Smooth muscle cell (in vitro differentiated cells): ENCODE measurements around the gene EFNA4. TPM values are rescaled to one million over a fixed set of nuclear protein-coding genes. Genes with fewer than 3 reads are reported as not detected.

ENCODE experiments used
- DNase-seq: peaks from one replicate; lab custom pipeline; 2025; ENCODE audit not compliant: unreplicated experiment; lab: John Stamatoyannopoulos, UW
- H2AFZ ChIP-seq: fragments of 200-600 bp; sonication (generic); 2 replicates; pipeline ENCODE4 v1.6.0; 2016; ENCODE audit warnings: antibody characterized with exemption, low read depth, mild to moderate bottlenecking
- H3F3A ChIP-seq: fragments of 200-600 bp; sonication (generic); 2 replicates; pipeline ENCODE4 v1.6.0; 2017; ENCODE audit warnings: antibody characterized with exemption, low read depth
- H3K27ac ChIP-seq: fragments of 200-600 bp; sonication (generic); 2 replicates; pipeline ENCODE4 v1.5.1; 2016; ENCODE audit warnings: low read depth, mild to moderate bottlenecking
- H3K27me3 ChIP-seq: fragments of 200-600 bp; sonication (generic); 2 replicates; pipeline ENCODE4 v1.6.1; 2016; ENCODE audit warnings: low read depth, mild to moderate bottlenecking
- H3K36me3 ChIP-seq: fragments of 200-600 bp; sonication (generic); 2 replicates; pipeline ENCODE4 v1.5.1; 2016; ENCODE audit warnings: low read depth
- H3K4me1 ChIP-seq: fragments of 200-600 bp; sonication (generic); 2 replicates; pipeline ENCODE4 v1.5.1; 2016; ENCODE audit warnings: low read depth
- H3K4me2 ChIP-seq: fragments of 200-600 bp; sonication (generic); 2 replicates; pipeline ENCODE4 v1.6.0; 2016; ENCODE audit warnings: mild to moderate bottlenecking
- H3K4me3 ChIP-seq: fragments of 200-600 bp; sonication (generic); 2 replicates; pipeline ENCODE4 v1.5.1; 2016; ENCODE audit warnings: mild to moderate bottlenecking
- H3K79me2 ChIP-seq: fragments of 200-600 bp; sonication (generic); 2 replicates; pipeline ENCODE4 v1.6.0; 2016; ENCODE audit warnings: low read depth, mild to moderate bottlenecking
- H3K9ac ChIP-seq: fragments of 200-600 bp; sonication (generic); 2 replicates; pipeline ENCODE4 v1.6.0; 2016; ENCODE audit warnings: low read depth
- H3K9me3 ChIP-seq: fragments of 200-600 bp; sonication (generic); replicated peaks from 2 replicates; pipeline ENCODE4 v1.5.1; 2016; ENCODE audit warnings: low read depth
- H4K20me1 ChIP-seq: fragments of 200-600 bp; sonication (generic); 2 replicates; pipeline ENCODE4 v1.6.0; 2016; ENCODE audit warnings: low read depth
- CTCF ChIP-seq: fragments of 200-600 bp; sonication (generic); IDR thresholded peaks from 2 replicates; pipeline ENCODE4 v1.5.1; 2017; ENCODE audit warnings: borderline replicate concordance, mild to moderate bottlenecking, antibody characterized with exemption; ENCODE audit not compliant: insufficient read depth, poor library complexity, severe bottlenecking
- WGBS: methylation state at CpG from one replicate; pipeline ENCODE4 v1.1.7; 2016; ENCODE audit warnings: low lambda C conversion rate; 5-methylcytosine and 5-hydroxymethylcytosine counted together
- polyA plus RNA-seq: library from polyadenylated mRNA; unstranded; fragments of >200 nt; fragmentation: Nextera tagmentation; extraction: Ambion mirVana; gene quantifications from 2 replicates; pipeline ENCODE4 v1.2.1, GENCODE V29; 2016
- total RNA-seq: library from RNA; depleted of rRNA; stranded (reverse); fragments of >200 nt; gene quantifications from 2 replicates; pipeline ENCODE4 v1.2.3, GENCODE V29; 2014

EFNA4 gene
- total and polyA plus RNA-seq, 2 experiments from 2014 or later = 18.1 to 27.6 TPM

GRCh38 chr1:155042789-155043188 is 20.8 kb upstream of the EFNA4 start:
- DNase-seq = no peak
- no peak overlapping the region for H3K27ac ChIP-seq
- H3K36me3 ChIP-seq = no peaks in the 10 kb centered on the region
- H3K4me1 ChIP-seq = peaks cover 3% of the 10 kb centered on the region
- H3K4me3 ChIP-seq = no peak overlapping the region
- 80% methylated on average over 5 of the region's 5 CpGs for WGBS
- no peaks in the 10 kb centered on the region for H4K20me1 ChIP-seq
- no peak overlapping the region for H2AFZ ChIP-seq
- TF ChIP-seq CTCF = no peak
- H3F3A ChIP-seq = no peaks in the 10 kb centered on the region
- H3K9me3 ChIP-seq = no peaks in the 10 kb centered on the region
- H3K79me2 ChIP-seq = no peaks in the 10 kb centered on the region
- H3K4me2 ChIP-seq = no peak overlapping the region
- no peak overlapping the region for H3K9ac ChIP-seq
- H3K27me3 ChIP-seq = no peaks in the 10 kb centered on the region

DNA sequence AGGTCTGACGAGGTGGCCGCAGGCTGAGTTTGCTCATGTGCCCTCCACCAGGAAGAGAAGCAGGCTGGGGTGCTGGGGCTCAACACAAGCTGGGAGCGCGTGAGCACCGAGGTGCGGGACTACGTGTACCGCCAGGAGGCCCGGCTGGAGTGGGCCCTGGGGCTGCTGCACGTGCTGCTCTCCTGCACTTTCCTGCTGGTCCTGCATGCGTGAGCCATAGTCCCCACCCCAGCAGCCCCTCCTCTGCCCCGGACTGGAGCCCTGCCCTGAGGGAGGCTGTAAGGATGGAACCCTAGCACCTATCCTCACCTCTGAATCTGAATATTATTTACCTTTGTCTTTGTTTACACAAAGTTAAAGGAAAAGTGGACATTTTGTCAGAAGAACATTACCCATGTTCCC is 20.2 kb upstream of the EFNA4 start:
- 78% methylated on average over 12 of the region's 12 CpGs for WGBS
- TF ChIP-seq CTCF = no peak
- peaks cover 3% of the 10 kb centered on the region for H3K4me1 ChIP-seq
- H3K27ac ChIP-seq = no peak overlapping the region
- no peaks in the 10 kb centered on the region for H3K79me2 ChIP-seq
- no peaks in the 10 kb centered on the region for H3K36me3 ChIP-seq
- H3K9me3 ChIP-seq = no peaks in the 10 kb centered on the region
- H3K9ac ChIP-seq = no peak overlapping the region
- H3F3A ChIP-seq = no peaks in the 10 kb centered on the region
- no peak overlapping the region for H3K4me3 ChIP-seq
- no peak for DNase-seq
- no peaks in the 10 kb centered on the region for H4K20me1 ChIP-seq
- H2AFZ ChIP-seq = no peak overlapping the region
- H3K27me3 ChIP-seq = no peaks in the 10 kb centered on the region
- H3K4me2 ChIP-seq = no peak overlapping the region

DNA sequence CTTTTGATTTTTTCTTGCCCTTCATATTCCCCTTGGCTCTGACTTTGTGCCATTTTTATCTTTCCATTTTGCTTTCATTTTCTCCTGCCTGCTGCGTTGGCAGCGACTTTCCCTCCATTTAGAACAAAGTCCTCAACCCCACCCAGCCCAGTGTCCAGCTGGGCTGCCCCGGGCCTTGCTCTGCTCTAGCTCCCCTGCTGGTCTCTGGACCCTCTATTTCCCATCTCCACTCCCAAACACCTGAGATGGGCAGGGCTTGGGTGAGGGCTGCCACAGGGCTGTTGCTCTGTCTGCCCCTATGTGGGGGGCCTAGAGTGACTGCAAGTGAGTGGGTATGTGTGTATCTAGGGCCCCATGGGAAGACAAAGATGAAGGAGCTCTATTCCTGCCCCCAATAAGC is 19.7 kb upstream of the EFNA4 start:
- Histone ChIP-seq H3K9me3 (no peaks in the 10 kb centered on the region), H3K27me3 (no peaks in the 10 kb centered on the region), H3K4me3 (no peak overlapping the region), H3F3A (no peaks in the 10 kb centered on the region), H3K4me1 (peaks cover 3% of the 10 kb centered on the region), H3K4me2 (no peak overlapping the region), H3K79me2 (no peaks in the 10 kb centered on the region), H4K20me1 (no peaks in the 10 kb centered on the region), H2AFZ (no peak overlapping the region), H3K36me3 (no peaks in the 10 kb centered on the region), H3K9ac (no peak overlapping the region), H3K27ac (no peak overlapping the region)
- WGBS = 98% methylated on average over 3 of the region's 3 CpGs
- no peak for TF ChIP-seq CTCF
- DNase-seq = no peak

- Histone ChIP-seq H3K36me3 (no peaks in the 10 kb centered on the region), H3K9ac (no peak overlapping the region), H3K79me2 (no peaks in the 10 kb centered on the region), H3K27ac (no peak overlapping the region), H3K9me3 (no peaks in the 10 kb centered on the region), H3K4me2 (no peak overlapping the region), H3K27me3 (no peaks in the 10 kb centered on the region), H3K4me3 (no peak overlapping the region), H4K20me1 (no peaks in the 10 kb centered on the region), H3F3A (no peaks in the 10 kb centered on the region), H3K4me1 (peaks cover 3% of the 10 kb centered on the region), H2AFZ (no peak overlapping the region)
- DNase-seq = no peak
- 92% methylated on average over 6 of the region's 6 CpGs for WGBS
- TF ChIP-seq CTCF = no peak
These were observed 19.2 kb upstream of the EFNA4 start for GRCh38 chr1:155044365-155044764.
